Measurements from ENCODE around the gene PCLAF.

GRCh38 chr15:64341961-64342360 lies 39.3 kb downstream of the PCLAF start:
- TF ChIP-seq CTCF (IDR thresholded peaks at IDR 0.05; ENCODE audit: control extremely low read depth in 1 of 3, insufficient read depth in 1 of 3, low read depth in 1 of 3, low read length in 3 of 3), result no peak
- no peak for TF ChIP-seq POLR2A (IDR thresholded peaks at IDR 0.05; ENCODE audit: control extremely low read depth in 1 of 2, low read depth in 2 of 2, low read length in 2 of 2)
- no peak for TF ChIP-seq BCL11A (IDR thresholded peaks at IDR 0.05; ENCODE audit: low read depth in 2 of 2, low read length in 2 of 2)
- TF ChIP-seq GABPA (IDR thresholded peaks at IDR 0.05; ENCODE audit: borderline replicate concordance, insufficient read depth, low read length), result no peak
- no peak for TF ChIP-seq BACH1 (IDR thresholded peaks at IDR 0.05; ENCODE audit: low read length)
- TF ChIP-seq TBP (IDR thresholded peaks at IDR 0.05; ENCODE audit: low read depth, low read length), result no peak

Measured in H1 (cell line).